Natural killer cell (primary cell): ENCODE measurements around the gene HS6ST3. TPM values are rescaled to one million over a fixed set of nuclear protein-coding genes. Genes with fewer than 3 reads are reported as not detected.

Experiments
- ATAC-seq, 3 donors: fragments of 150-1000 bp in 2 of 3; fragments of 200-7000 bp in 1 of 3; cut with Tn5 transposase; 1 replicate in 1 of 3; 2 replicates in 2 of 3; pipeline ENCODE4 v1.10.0; 2021; ENCODE audit warnings: mild to moderate bottlenecking in 2 of 3, moderate library complexity in 2 of 3
- DNase-seq, 2 donors: peaks; one replicate each; pipeline versions ENCODE4 v3.0.0 to v3.0.0-alpha.2; 2013 to 2021; ENCODE audit warnings: mixed read lengths in 1 of 2
- H3K27ac ChIP-seq: one replicate; pipeline ENCODE4 v1.5.1; 2013; ENCODE audit warnings: mild to moderate bottlenecking, low read length
- H3K27me3 ChIP-seq: one replicate; pipeline ENCODE4 v1.6.1; 2013; ENCODE audit warnings: low read length; ENCODE audit not compliant: control insufficient read depth, insufficient read depth
- H3K36me3 ChIP-seq: one replicate; pipeline ENCODE4 v1.6.1; 2013; ENCODE audit warnings: low read length; ENCODE audit not compliant: control insufficient read depth, insufficient read depth
- H3K4me1 ChIP-seq: one replicate; pipeline ENCODE4 v1.6.1; 2013; ENCODE audit warnings: low read length; ENCODE audit not compliant: control insufficient read depth, insufficient read depth
- H3K4me3 ChIP-seq: one replicate; pipeline ENCODE4 v1.5.1; 2013; ENCODE audit warnings: low read length
- H3K9me3 ChIP-seq: one replicate; pipeline ENCODE4 v1.6.1; 2013; ENCODE audit warnings: low read length; ENCODE audit not compliant: control insufficient read depth, insufficient read depth
- H3K27ac Mint-ChIP-seq, 2 donors: one replicate each; pipeline ENCODE4 v1.8.0; 2022; ENCODE audit warnings: mild to moderate bottlenecking in 2 of 2, mixed read lengths in 2 of 2, moderate library complexity in 1 of 2
- H3K27me3 Mint-ChIP-seq, 2 donors: one replicate each; pipeline ENCODE4 v1.8.0; 2022; ENCODE audit warnings: low read depth in 2 of 2, mixed read lengths in 2 of 2
- H3K36me3 Mint-ChIP-seq: one replicate; pipeline ENCODE4 v1.8.0; 2022; ENCODE audit warnings: mixed read lengths
- H3K4me1 Mint-ChIP-seq, 2 donors: one replicate each; pipeline ENCODE4 v1.8.0; 2022; ENCODE audit warnings: mixed read lengths in 2 of 2
- H3K4me3 Mint-ChIP-seq: one replicate; pipeline ENCODE4 v1.8.0; 2022; ENCODE audit warnings: mild to moderate bottlenecking, moderate library complexity, mixed read lengths
- H3K9me3 Mint-ChIP-seq, 2 donors: one replicate each; pipeline ENCODE4 v1.8.0; 2022; ENCODE audit warnings: mixed read lengths in 2 of 2
- CTCF ChIP-seq: fragments of 200-600 bp; IDR thresholded peaks from one replicate; pipeline ENCODE4 v1.8.0; 2022; ENCODE audit warnings: antibody characterized with exemption
- WGBS: methylation state at CpG from one replicate; pipeline ENCODE4 v1.1.7; 2013; ENCODE audit warnings: missing lambda C conversion rate; ENCODE audit not compliant: insufficient coverage; 5-methylcytosine and 5-hydroxymethylcytosine counted together
- intact Hi-C: fragments of 100-400 bp; cut with micrococcal nuclease; formaldehyde crosslinking; loops from one replicate; pipeline ENCODE4 v1.14.2; 2022
- total RNA-seq, 4 donors: library from RNA; stranded (reverse); fragments of 120-200 nt in 1 of 4; gene quantifications; one replicate each; pipeline versions ENCODE4 v1.2.3 to v1.2.4, GENCODE V29; 2013 to 2022

The HS6ST3 gene
- total RNA-seq, 3 donors from 2014 or later (not counting 1 experiment from before 2014, with no cell fraction given) = not detected

GRCh38 chr13:96809366-96810096 lies 719.6 kb downstream of the HS6ST3 start:
- no peak overlapping the region for H3K27ac ChIP-seq
- TF ChIP-seq CTCF = no peak
- no peaks in the 10 kb centered on the region for H3K9me3 ChIP-seq
- DNase-seq = no peak
- no peaks in the 10 kb centered on the region for H3K4me1 Mint-ChIP-seq
- no peak overlapping the region for H3K4me3 Mint-ChIP-seq
- no peaks in the 10 kb centered on the region for H3K27me3 Mint-ChIP-seq
- H3K36me3 ChIP-seq = no peaks in the 10 kb centered on the region
- no peaks in the 10 kb centered on the region for H3K36me3 Mint-ChIP-seq
- intact Hi-C loops = no loop called here
- no peaks in the 10 kb centered on the region for H3K27me3 ChIP-seq
- 76% methylated on average over 5 of the region's 5 CpGs for WGBS
- H3K4me1 ChIP-seq = no peaks in the 10 kb centered on the region
- no peak for ATAC-seq
- H3K4me3 ChIP-seq = no peak overlapping the region
- H3K27ac Mint-ChIP-seq = no peak overlapping the region
- peaks cover 11 to 16% of the 10 kb centered on the region in 2 donors for H3K9me3 Mint-ChIP-seq

- ATAC-seq = no peak
- Histone ChIP-seq H3K4me1 (no peaks in the 10 kb centered on the region), H3K9me3 (no peaks in the 10 kb centered on the region), H3K36me3 (no peaks in the 10 kb centered on the region), H3K4me3 (no peak overlapping the region), H3K27me3 (no peaks in the 10 kb centered on the region), H3K27ac (no peak overlapping the region)
- TF ChIP-seq CTCF = no peak
- DNase-seq = no peak
- H3K27ac Mint-ChIP-seq = no peak overlapping the region
- H3K36me3 Mint-ChIP-seq = no peaks in the 10 kb centered on the region
- 88% methylated on average over 3 of the region's 4 CpGs for WGBS
- intact Hi-C loops = no loop called here
- H3K4me1 Mint-ChIP-seq = no peaks in the 10 kb centered on the region
- H3K9me3 Mint-ChIP-seq = peaks cover 11 to 16% of the 10 kb centered on the region in 2 donors
- H3K4me3 Mint-ChIP-seq = no peak overlapping the region
- no peaks in the 10 kb centered on the region for H3K27me3 Mint-ChIP-seq
Observed at GRCh38 chr13:96810104-96810503, 720.2 kb downstream of the HS6ST3 start.

GRCh38 chr13:96811049-96811448 lies 721.1 kb downstream of the HS6ST3 start:
- Mint-ChIP-seq H3K27ac (no peak overlapping the region), H3K4me1 (no peaks in the 10 kb centered on the region), H3K4me3 (no peak overlapping the region), H3K27me3 (no peaks in the 10 kb centered on the region), H3K36me3 (no peaks in the 10 kb centered on the region), H3K9me3 (peaks cover 8 to 14% of the 10 kb centered on the region in 2 donors)
- no peak for TF ChIP-seq CTCF
- Histone ChIP-seq H3K4me3 (no peak overlapping the region), H3K9me3 (no peaks in the 10 kb centered on the region), H3K4me1 (no peaks in the 10 kb centered on the region), H3K36me3 (no peaks in the 10 kb centered on the region), H3K27ac (no peak overlapping the region), H3K27me3 (no peaks in the 10 kb centered on the region)
- ATAC-seq (no peak), DNase-seq (no peak)
- 86% methylated on average over 4 of the region's 5 CpGs for WGBS
- intact Hi-C loops = no loop called here

GRCh38 chr13:96816261-96816660 lies 726.4 kb downstream of the HS6ST3 start:
- no peak overlapping the region for H3K27ac Mint-ChIP-seq
- H3K27me3 Mint-ChIP-seq = no peaks in the 10 kb centered on the region
- Histone ChIP-seq H3K36me3 (no peaks in the 10 kb centered on the region), H3K4me1 (no peaks in the 10 kb centered on the region), H3K4me3 (no peak overlapping the region), H3K27me3 (no peaks in the 10 kb centered on the region), H3K9me3 (no peaks in the 10 kb centered on the region), H3K27ac (no peak overlapping the region)
- DNase-seq = no peak
- H3K4me1 Mint-ChIP-seq = no peaks in the 10 kb centered on the region
- TF ChIP-seq CTCF = no peak
- intact Hi-C loops = no loop called here
- H3K9me3 Mint-ChIP-seq = peaks cover 8% of the 10 kb centered on the region in 2 donors
- no peak overlapping the region for H3K4me3 Mint-ChIP-seq
- WGBS = 89% methylated on average over 4 of the region's 4 CpGs
- H3K36me3 Mint-ChIP-seq = no peaks in the 10 kb centered on the region
- no peak for ATAC-seq
